ENCODE measurements around the gene POLR2F.
"Not testable (repeated sequence)": the region's sequence is repeated elsewhere in the genome, so short reads cannot be mapped to it uniquely, and the experiment has no call there.

Gene POLR2F

GRCh38 chr22:37925330-37925729, 28.2 kb upstream of the POLR2F start:
- no peak for DNase-seq (ENCODE audit: low read depth)

GRCh38 chr22:37925767-37926166, 27.7 kb upstream of the POLR2F start:
- DNase-seq (ENCODE audit: low read depth) = no peak

GRCh38 chr22:37926358-37926757, 27.1 kb upstream of the POLR2F start:
- no peak for DNase-seq (ENCODE audit: low read depth)

GRCh38 chr22:37926771-37927636, 26.5 kb upstream of the POLR2F start:
- DNase-seq (ENCODE audit: low read depth) = no peak

- no peak for DNase-seq (ENCODE audit: low read depth)
Observed at GRCh38 chr22:37927637-37927936, 25.9 kb upstream of the POLR2F start.

GRCh38 chr22:37929390-37929789, 24.1 kb upstream of the POLR2F start:
- no peak for DNase-seq (ENCODE audit: low read depth)

GRCh38 chr22:37930270-37930951, 23.1 kb upstream of the POLR2F start:
- DNase-seq (ENCODE audit: low read depth) = no peak

GRCh38 chr22:37930952-37931440, 22.5 kb upstream of the POLR2F start:
- DNase-seq (ENCODE audit: low read depth) = no peak

GRCh38 chr22:37931893-37932389, 21.6 kb upstream of the POLR2F start:
- DNase-seq (ENCODE audit: low read depth) = no peak

- DNase-seq (ENCODE audit: low read depth) = no peak
Observed at GRCh38 chr22:37932401-37932800, 21.1 kb upstream of the POLR2F start.

GRCh38 chr22:37932821-37933578, 20.5 kb upstream of the POLR2F start:
- DNase-seq (ENCODE audit: low read depth) = no peak

GRCh38 chr22:37933711-37934376, 19.7 kb upstream of the POLR2F start:
- DNase-seq (ENCODE audit: low read depth) = peak; percentile 86

- DNase-seq (ENCODE audit: low read depth) = no peak
Observed at GRCh38 chr22:37940698-37941376, 12.7 kb upstream of the POLR2F start.

GRCh38 chr22:37942133-37942532, 11.4 kb upstream of the POLR2F start:
- DNase-seq (ENCODE audit: low read depth) = no peak

- DNase-seq (ENCODE audit: low read depth) = no peak
Observed at GRCh38 chr22:37943136-37943824, 10.2 kb upstream of the POLR2F start.

GRCh38 chr22:37943825-37944198, 9.7 kb upstream of the POLR2F start:
- DNase-seq (ENCODE audit: low read depth) = no peak

GRCh38 chr22:37944423-37944822, 9.1 kb upstream of the POLR2F start:
- DNase-seq (ENCODE audit: low read depth) = not testable (repeated sequence)

GRCh38 chr22:37947142-37947795, 6.2 kb upstream of the POLR2F start:
- DNase-seq (ENCODE audit: low read depth) = not testable (repeated sequence)

GRCh38 chr22:37951305-37951704, 2.2 kb upstream of the POLR2F start:
- DNase-seq (ENCODE audit: low read depth) = no peak

GRCh38 chr22:37952629-37953028, 870 bp upstream of the POLR2F start:
- DNase-seq (ENCODE audit: low read depth) = not testable (repeated sequence)

Measured in HS-27A (cell line).